Measurements from ENCODE around the gene AIP.

- TF ChIP-seq CTCF (IDR thresholded peaks at IDR 0.05) (no peak), EP300 (IDR thresholded peaks at IDR 0.05) (no peak), POLR2A (IDR thresholded peaks at IDR 0.05) (no peak)
Measured at GRCh38 chr11:67463186-67463585, 19.6 kb upstream of the AIP start.
